OCI-LY7 (cell line): ENCODE measurements around the gene ARL13B.

Experiments used
- EZH2phosphoT487 ChIP-seq: fragments of 200-600 bp; sonication (generic); IDR thresholded peaks from 2 replicates; pipeline ENCODE4 v1.6.1; 2018; ENCODE audit warnings: low read depth, borderline replicate concordance, mild to moderate bottlenecking, mixed run types, antibody characterized with exemption, low read length, moderate library complexity, mixed read lengths
- TF ChIP-seq, protein P1 (sequence below): fragments of 200-600 bp; sonication (generic); conservative IDR thresholded peaks from 2 replicates; pipeline ENCODE4 v1.5.1; 2014; ENCODE audit warnings: mild to moderate bottlenecking, antibody characterized with exemption, low read length, moderate library complexity, mixed read lengths

GRCh38 chr3:93931597-93932229 lies 48.2 kb upstream of the ARL13B start:
- TF ChIP-seq, protein P1, sequence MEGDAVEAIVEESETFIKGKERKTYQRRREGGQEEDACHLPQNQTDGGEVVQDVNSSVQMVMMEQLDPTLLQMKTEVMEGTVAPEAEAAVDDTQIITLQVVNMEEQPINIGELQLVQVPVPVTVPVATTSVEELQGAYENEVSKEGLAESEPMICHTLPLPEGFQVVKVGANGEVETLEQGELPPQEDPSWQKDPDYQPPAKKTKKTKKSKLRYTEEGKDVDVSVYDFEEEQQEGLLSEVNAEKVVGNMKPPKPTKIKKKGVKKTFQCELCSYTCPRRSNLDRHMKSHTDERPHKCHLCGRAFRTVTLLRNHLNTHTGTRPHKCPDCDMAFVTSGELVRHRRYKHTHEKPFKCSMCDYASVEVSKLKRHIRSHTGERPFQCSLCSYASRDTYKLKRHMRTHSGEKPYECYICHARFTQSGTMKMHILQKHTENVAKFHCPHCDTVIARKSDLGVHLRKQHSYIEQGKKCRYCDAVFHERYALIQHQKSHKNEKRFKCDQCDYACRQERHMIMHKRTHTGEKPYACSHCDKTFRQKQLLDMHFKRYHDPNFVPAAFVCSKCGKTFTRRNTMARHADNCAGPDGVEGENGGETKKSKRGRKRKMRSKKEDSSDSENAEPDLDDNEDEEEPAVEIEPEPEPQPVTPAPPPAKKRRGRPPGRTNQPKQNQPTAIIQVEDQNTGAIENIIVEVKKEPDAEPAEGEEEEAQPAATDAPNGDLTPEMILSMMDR = no peak
- TF ChIP-seq EZH2phosphoT487 = no peak
